ENCODE results near the gene AEN. TPM values are rescaled to one million over a fixed set of nuclear protein-coding genes. Genes with fewer than 3 reads are reported as not detected.

The AEN gene
- total and polyA plus RNA-seq, 12 donors, result 4.9 to 29.3 (median 12.9) TPM

- no peaks in the 10 kb centered on the region for H3K9me3 ChIP-seq (replicated peaks in 1 of 3)
- no peak overlapping the region for H3K4me3 ChIP-seq
- no peak for DNase-seq
- intact Hi-C loops (cut with DNase I), result loop anchor here in 1 of 2 donors (5.0 to 10.0 kb wide), 3 partner anchors 49 to 136 kb away; no protein-coding TSS in a partner anchor
- TF ChIP-seq CTCF (IDR thresholded peaks at IDR 0.05) (no peak), POLR2A (IDR thresholded peaks at IDR 0.05) (no peak)
- H3K36me3 ChIP-seq (replicated peaks in 1 of 2), result no peaks in the 10 kb centered on the region
- WGBS, 4 donors, result 53 to 64% (median 57%) methylated on average over 7 of the region's 7 CpGs
- H3K4me1 ChIP-seq (replicated peaks in 1 of 2), result peaks cover 0 to 5% of the 10 kb centered on the region in 2 donors
- H3K27ac ChIP-seq, result no peak overlapping the region
- H3K27me3 ChIP-seq, result no peaks in the 10 kb centered on the region
Measured at GRCh38 chr15:88613074-88613944, 7.8 kb upstream of the AEN start.

GRCh38 chr15:88615303-88616107 is 5.6 kb upstream of the AEN start:
- no peak overlapping the region for H3K4me3 ChIP-seq
- H3K4me1 ChIP-seq (replicated peaks in 1 of 2), result peaks cover 0 to 5% of the 10 kb centered on the region in 2 donors
- peak in 1 of 7 donors; percentile 11 for DNase-seq
- no peaks in the 10 kb centered on the region for H3K36me3 ChIP-seq (replicated peaks in 1 of 2)
- 75 to 79% (median 78%) methylated on average over 11 of the region's 11 CpGs for WGBS, 4 donors
- no peak overlapping the region for H3K27ac ChIP-seq
- TF ChIP-seq POLR2A (IDR thresholded peaks at IDR 0.05), result no peak
- no peak for TF ChIP-seq CTCF (IDR thresholded peaks at IDR 0.05)
- no peaks in the 10 kb centered on the region for H3K27me3 ChIP-seq
- no peaks in the 10 kb centered on the region for H3K9me3 ChIP-seq (replicated peaks in 1 of 3)
- intact Hi-C loops (cut with DNase I), result loop anchor here (5.0 to 10.0 kb wide), 3 partner anchors 51 to 138 kb away; no protein-coding TSS in a partner anchor

GRCh38 chr15:88616240-88616639 is 4.9 kb upstream of the AEN start:
- Histone ChIP-seq H3K36me3 (replicated peaks in 1 of 2) (no peaks in the 10 kb centered on the region), H3K27ac (no peak overlapping the region), H3K4me3 (no peak overlapping the region), H3K4me1 (replicated peaks in 1 of 2) (peaks cover 0 to 10% of the 10 kb centered on the region in 2 donors), H3K27me3 (no peaks in the 10 kb centered on the region), H3K9me3 (replicated peaks in 1 of 3) (no peaks in the 10 kb centered on the region)
- DNase-seq, result peak in 1 of 7 donors; percentile 3
- TF ChIP-seq CTCF (IDR thresholded peaks at IDR 0.05) (no peak), POLR2A (IDR thresholded peaks at IDR 0.05) (no peak)
- WGBS, 4 donors, result 65 to 85% (median 77%) methylated on average over 4 of the region's 4 CpGs
- intact Hi-C loops (cut with DNase I), result loop anchor here (5.0 to 10.0 kb wide), 3 partner anchors 51 to 139 kb away; no protein-coding TSS in a partner anchor
